AG04450 (cell line): Measurements from ENCODE around the gene HOXC9. TPM values are rescaled to one million over a fixed set of nuclear protein-coding genes. Genes with fewer than 3 reads are reported as not detected.

Experiments used
- CTCF ChIA-PET: fragments of 300-600, 350-600 bp; formaldehyde crosslinking; extraction: SDS; loops from one replicate; lab custom pipeline; 2022; ENCODE audit warnings: antibody characterized with exemption, inconsistent platforms; lab: Charles Lee
- POLR2A ChIA-PET: fragments of 350-600 bp; formaldehyde crosslinking; extraction: SDS; loops from one replicate; lab custom pipeline; 2021; ENCODE audit warnings: antibody characterized with exemption, inconsistent platforms; lab: Yijun Ruan, JAX
- DNase-seq: peaks from one replicate; pipeline ENCODE4 v3.0.0-alpha.2; 2011; ENCODE audit warnings: low read depth, low spot score
- H3K27ac ChIP-seq: one replicate; pipeline ENCODE4 v1.5.1; 2012; ENCODE audit warnings: low read depth, low read length, control low read depth
- H3K27me3 ChIP-seq: one replicate; pipeline ENCODE4 v1.6.0; 2012; ENCODE audit warnings: low read length; ENCODE audit not compliant: control insufficient read depth, insufficient read depth
- H3K4me3 ChIP-seq: 2 replicates; pipeline ENCODE4 v1.5.1; 2011; ENCODE audit warnings: mild to moderate bottlenecking, low read depth, low read length, control low read depth
- H3K9me3 ChIP-seq: 2 replicates; pipeline ENCODE4 v1.5.1; 2012; ENCODE audit warnings: low read length; ENCODE audit not compliant: control insufficient read depth, insufficient read depth
- CTCF ChIP-seq: IDR thresholded peaks from 2 replicates; pipeline ENCODE4 v1.5.1; 2011; ENCODE audit warnings: low read depth, low read length, control low read depth, inconsistent platforms
- polyA plus RNA-seq: library from polyadenylated mRNA; depleted of rRNA; stranded (reverse); fragments of >200 nt; gene quantifications from 2 replicates; pipeline ENCODE4 v1.2.3, GENCODE V29; 2011

The HOXC9 gene
- polyA plus RNA-seq, 1 experiment = not detected

GRCh38 chr12:53998900-53999236, 1.1 kb upstream of the HOXC9 start:
- no peak for TF ChIP-seq CTCF
- Histone ChIP-seq H3K27me3 (peaks cover 98% of the 10 kb centered on the region), H3K9me3 (peaks cover 13% of the 10 kb centered on the region; the same call in 1 of the 2 replicates), H3K27ac (no peak overlapping the region), H3K4me3 (no peak overlapping the region)
- CTCF ChIA-PET = interaction anchor here (0.6 to 3.5 kb wide), 4 partner anchors 203 to 254 kb away, joined by 3 to 16 read pairs (median 4); no protein-coding TSS in a partner anchor
- DNase-seq = no peak
- POLR2A ChIA-PET = no interaction called here

- POLR2A ChIA-PET = interaction anchor here (0.6 to 0.9 kb wide), 2 partner anchors 12 to 59 kb away, joined by 3 to 4 read pairs; no protein-coding TSS in a partner anchor
- H3K9me3 ChIP-seq = peaks cover 12% of the 10 kb centered on the region; the same call in 1 of the 2 replicates
- no peak for DNase-seq
- CTCF ChIA-PET = interaction anchor here (0.6 to 3.5 kb wide), 5 partner anchors 193 to 255 kb away, joined by 3 to 16 read pairs (median 4); no protein-coding TSS in a partner anchor
- no peak overlapping the region for H3K4me3 ChIP-seq
- peaks cover 98% of the 10 kb centered on the region for H3K27me3 ChIP-seq
- no peak for TF ChIP-seq CTCF
- H3K27ac ChIP-seq = no peak overlapping the region
Measured at GRCh38 chr12:53999559-54000115, 324 bp upstream of the HOXC9 start.

- H3K4me3 ChIP-seq = no peak overlapping the region
- peaks cover 9% of the 10 kb centered on the region; the same call in 1 of the 2 replicates for H3K9me3 ChIP-seq
- peaks cover 97% of the 10 kb centered on the region for H3K27me3 ChIP-seq
- DNase-seq = no peak
- ChIA-PET CTCF (interaction anchor here (1.0 to 7.8 kb wide), 5 partner anchors 200 to 215 kb away, joined by 3 to 107 read pairs (median 9); no protein-coding TSS in a partner anchor), POLR2A (no interaction called here)
- no peak overlapping the region for H3K27ac ChIP-seq
- no peak for TF ChIP-seq CTCF
Measured at GRCh38 chr12:54001283-54002187, 1.6 kb downstream of the HOXC9 start.

GRCh38 chr12:54002278-54002914, 2.4 kb downstream of the HOXC9 start:
- peaks cover 97% of the 10 kb centered on the region for H3K27me3 ChIP-seq
- CTCF ChIA-PET = interaction anchor here (1.0 to 7.8 kb wide), 4 partner anchors 199 to 214 kb away, joined by 3 to 107 read pairs (median 6); no protein-coding TSS in a partner anchor
- TF ChIP-seq CTCF = no peak
- POLR2A ChIA-PET = no interaction called here
- H3K4me3 ChIP-seq = no peak overlapping the region
- DNase-seq = no peak
- peaks cover 5% of the 10 kb centered on the region; the same call in 1 of the 2 replicates for H3K9me3 ChIP-seq
- no peak overlapping the region for H3K27ac ChIP-seq
